Breast epithelium (tissue), 4 donors: ENCODE data around the gene POC1A. TPM values are rescaled to one million over a fixed set of nuclear protein-coding genes. Genes with fewer than 3 reads are reported as not detected.

Experiments used
- DNase-seq, 2 donors: peaks; one replicate each; pipeline ENCODE4 v3.0.0-alpha.2; 2019; ENCODE audit warnings: low spot score in 2 of 2
- H3K27ac ChIP-seq, 2 donors: fragments of 200-600 bp; sonication (generic) in 1 of 2; one replicate each; pipeline ENCODE4 v1.5.1; 2016 to 2019; ENCODE audit warnings: mild to moderate bottlenecking in 1 of 2
- H3K27me3 ChIP-seq, 2 donors: fragments of 200-600 bp; sonication (generic) in 1 of 2; one replicate each; pipeline versions ENCODE4 v1.5.1 to v1.6.0; 2017 to 2019; ENCODE audit warnings: control low read depth in 1 of 2, mild to moderate bottlenecking in 1 of 2
- H3K36me3 ChIP-seq: fragments of 200-600 bp; one replicate; pipeline ENCODE4 v1.5.1; 2019
- H3K4me1 ChIP-seq, 2 donors: fragments of 200-600 bp; sonication (generic); one replicate each; pipeline ENCODE4 v1.5.1; 2016 to 2019; ENCODE audit warnings: control low read depth in 1 of 2
- H3K4me3 ChIP-seq, 3 donors: fragments of 200-600 bp; sonication (generic); 1 replicate in 2 of 3; 2 replicates in 1 of 3; pipeline ENCODE4 v1.5.1; 2016 to 2019; ENCODE audit warnings: mild to moderate bottlenecking in 3 of 3, moderate library complexity in 2 of 3
- H3K9me3 ChIP-seq, 2 donors: fragments of 200-600 bp; sonication (generic) in 1 of 2; one replicate each; pipeline ENCODE4 v1.5.1; 2016 to 2019; ENCODE audit warnings: control low read depth in 1 of 2
- POLR2A ChIP-seq: fragments of 450-650 bp; IDR thresholded peaks from one replicate; pipeline ENCODE4 v1.6.1; 2016; ENCODE audit warnings: antibody characterized with exemption, mild to moderate bottlenecking, moderate library complexity
- POLR2AphosphoS5 ChIP-seq, 3 donors: sonication (generic); formaldehyde crosslinking; IDR thresholded peaks; one replicate each; pipeline ENCODE4 v1.6.1; 2017; ENCODE audit warnings: antibody characterized with exemption in 3 of 3
- intact Hi-C: fragments of 100-400 bp; cut with DNase I; formaldehyde crosslinking; loops from one replicate; pipeline ENCODE4 v1.15.1; 2023; ENCODE audit warnings: low total_unique reads
- total RNA-seq, 3 donors: library from RNA; depleted of rRNA; stranded (reverse); fragments of >200 nt; gene quantifications; one replicate each; pipeline ENCODE4 v1.1.0, GENCODE V29; 2016
- TF ChIP-seq, protein P1 (sequence below), 3 donors: fragments of 450-650 bp; IDR thresholded peaks; one replicate each; pipeline ENCODE4 v1.5.1; 2016 to 2017; ENCODE audit warnings: antibody characterized with exemption in 3 of 3, mild to moderate bottlenecking in 3 of 3, moderate library complexity in 3 of 3

Gene POC1A
- total RNA-seq, 3 donors from 2014 or later, result 1.9 to 2.7 (median 2.6) TPM

- intact Hi-C loops, result no loop called here
- Histone ChIP-seq H3K27me3 (no peaks in the 10 kb centered on the region), H3K9me3 (no peaks in the 10 kb centered on the region), H3K4me1 (peaks cover 5 to 12% of the 10 kb centered on the region in 2 donors), H3K27ac (peak overlapping the region; percentile 91 to 93), H3K36me3 (no peaks in the 10 kb centered on the region), H3K4me3 (peak overlapping the region in 1 of 3 donors; percentile 29)
- no peak for TF ChIP-seq POLR2A
- TF ChIP-seq POLR2AphosphoS5 (IDR thresholded peaks at IDR 0.05), result peak in 2 of 3 donors; percentile 37 to 55
- DNase-seq, result peak; percentile 81 to 95
Measured at GRCh38 chr3:52039846-52040245, 114.4 kb downstream of the POC1A start.

- no peaks in the 10 kb centered on the region for H3K36me3 ChIP-seq
- intact Hi-C loops, result no loop called here
- TF ChIP-seq, protein P1, sequence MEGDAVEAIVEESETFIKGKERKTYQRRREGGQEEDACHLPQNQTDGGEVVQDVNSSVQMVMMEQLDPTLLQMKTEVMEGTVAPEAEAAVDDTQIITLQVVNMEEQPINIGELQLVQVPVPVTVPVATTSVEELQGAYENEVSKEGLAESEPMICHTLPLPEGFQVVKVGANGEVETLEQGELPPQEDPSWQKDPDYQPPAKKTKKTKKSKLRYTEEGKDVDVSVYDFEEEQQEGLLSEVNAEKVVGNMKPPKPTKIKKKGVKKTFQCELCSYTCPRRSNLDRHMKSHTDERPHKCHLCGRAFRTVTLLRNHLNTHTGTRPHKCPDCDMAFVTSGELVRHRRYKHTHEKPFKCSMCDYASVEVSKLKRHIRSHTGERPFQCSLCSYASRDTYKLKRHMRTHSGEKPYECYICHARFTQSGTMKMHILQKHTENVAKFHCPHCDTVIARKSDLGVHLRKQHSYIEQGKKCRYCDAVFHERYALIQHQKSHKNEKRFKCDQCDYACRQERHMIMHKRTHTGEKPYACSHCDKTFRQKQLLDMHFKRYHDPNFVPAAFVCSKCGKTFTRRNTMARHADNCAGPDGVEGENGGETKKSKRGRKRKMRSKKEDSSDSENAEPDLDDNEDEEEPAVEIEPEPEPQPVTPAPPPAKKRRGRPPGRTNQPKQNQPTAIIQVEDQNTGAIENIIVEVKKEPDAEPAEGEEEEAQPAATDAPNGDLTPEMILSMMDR (IDR thresholded peaks at IDR 0.05), result no peak
- TF ChIP-seq POLR2A, result no peak
- TF ChIP-seq POLR2AphosphoS5 (IDR thresholded peaks at IDR 0.05), result no peak
- no peaks in the 10 kb centered on the region for H3K27me3 ChIP-seq
- no peaks in the 10 kb centered on the region for H3K9me3 ChIP-seq
- peak in 1 of 2 donors; percentile 44 for DNase-seq
- H3K27ac ChIP-seq, result peak overlapping the region; percentile 91 to 93
- peak overlapping the region in 1 of 3 donors; percentile 29 for H3K4me3 ChIP-seq
- H3K4me1 ChIP-seq, result peaks cover 5 to 12% of the 10 kb centered on the region in 2 donors
Measured at GRCh38 chr3:52039426-52039825, 114.8 kb downstream of the POC1A start.

- Histone ChIP-seq H3K27ac (peak overlapping the region; percentile 91 to 93), H3K36me3 (no peaks in the 10 kb centered on the region), H3K4me3 (no peak overlapping the region), H3K27me3 (no peaks in the 10 kb centered on the region), H3K4me1 (peaks cover 5 to 12% of the 10 kb centered on the region in 2 donors), H3K9me3 (no peaks in the 10 kb centered on the region)
- no peak for DNase-seq
- no peak for TF ChIP-seq POLR2A
- TF ChIP-seq, protein P1 (IDR thresholded peaks at IDR 0.05), result no peak
- intact Hi-C loops, result no loop called here
Measured at GRCh38 chr3:52038227-52038626, 116.0 kb downstream of the POC1A start.

DNA sequence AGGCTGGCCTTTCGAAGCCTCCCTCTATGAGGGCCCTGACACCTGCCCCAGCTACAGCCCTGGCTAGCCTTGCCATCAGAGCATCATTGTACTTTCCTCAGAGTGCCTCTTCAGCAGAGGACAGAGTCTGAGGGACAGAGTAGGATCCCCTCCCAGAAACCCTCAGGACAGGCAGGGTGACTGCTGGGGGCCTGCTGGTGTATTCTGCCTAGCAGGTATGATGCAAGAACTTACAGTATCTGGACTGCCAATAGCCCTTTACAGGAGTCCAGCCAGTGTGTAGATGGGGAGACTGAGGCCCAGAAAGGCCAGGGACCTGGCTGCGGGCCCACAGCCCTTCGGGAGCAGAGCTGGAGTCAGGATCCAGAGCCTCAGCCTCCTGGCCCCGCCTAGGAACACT is 116.9 kb downstream of the POC1A start:
- intact Hi-C loops, result no loop called here
- no peaks in the 10 kb centered on the region for H3K36me3 ChIP-seq
- peaks cover 5 to 12% of the 10 kb centered on the region in 2 donors for H3K4me1 ChIP-seq
- no peaks in the 10 kb centered on the region for H3K27me3 ChIP-seq
- H3K9me3 ChIP-seq, result no peaks in the 10 kb centered on the region
- H3K27ac ChIP-seq, result no peak overlapping the region
- H3K4me3 ChIP-seq, result no peak overlapping the region
- DNase-seq, result no peak
- no peak for TF ChIP-seq POLR2AphosphoS5 (IDR thresholded peaks at IDR 0.05)
- TF ChIP-seq, protein P1 (IDR thresholded peaks at IDR 0.05), result no peak

DNA sequence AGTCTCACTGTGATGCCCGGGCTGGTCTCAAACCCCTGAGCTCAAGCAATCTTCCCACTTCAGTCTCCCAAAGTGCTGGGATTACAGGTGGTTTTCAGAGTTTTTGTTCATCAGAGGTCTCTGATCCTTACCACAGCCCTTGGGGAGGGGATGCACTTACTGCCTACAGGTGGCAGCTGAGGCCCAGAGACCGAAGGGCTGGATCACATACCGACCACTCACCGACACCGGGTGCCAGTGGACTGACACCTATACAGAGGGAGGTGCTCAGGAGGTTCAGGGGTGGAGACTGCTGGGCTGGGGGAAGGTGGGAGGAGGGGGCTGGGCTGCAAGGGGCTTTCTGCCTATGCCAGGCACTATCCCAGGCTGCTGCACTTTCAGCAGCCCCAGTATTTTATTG is 117.4 kb downstream of the POC1A start:
- Histone ChIP-seq H3K4me3 (no peak overlapping the region), H3K27me3 (no peaks in the 10 kb centered on the region), H3K4me1 (peaks cover 5 to 12% of the 10 kb centered on the region in 2 donors), H3K27ac (no peak overlapping the region), H3K36me3 (no peaks in the 10 kb centered on the region), H3K9me3 (no peaks in the 10 kb centered on the region)
- TF ChIP-seq POLR2A (no peak), POLR2AphosphoS5 (IDR thresholded peaks at IDR 0.05) (no peak)
- TF ChIP-seq, protein P1 (IDR thresholded peaks at IDR 0.05), result no peak
- intact Hi-C loops, result no loop called here
- no peak for DNase-seq

- Histone ChIP-seq H3K27ac (no peak overlapping the region), H3K36me3 (no peaks in the 10 kb centered on the region), H3K27me3 (no peaks in the 10 kb centered on the region), H3K4me1 (peaks cover 5 to 12% of the 10 kb centered on the region in 2 donors), H3K4me3 (no peak overlapping the region), H3K9me3 (no peaks in the 10 kb centered on the region)
- intact Hi-C loops, result no loop called here
- DNase-seq, result no peak
- TF ChIP-seq POLR2AphosphoS5 (IDR thresholded peaks at IDR 0.05) (no peak), POLR2A (no peak)
- TF ChIP-seq, protein P1 (IDR thresholded peaks at IDR 0.05), result no peak
Measured at GRCh38 chr3:52036222-52036694, 118.0 kb downstream of the POC1A start.
